ENCODE measurements around the gene MELTF. TPM values are rescaled to one million over a fixed set of nuclear protein-coding genes. Genes with fewer than 3 reads are reported as not detected.
"Not testable (repeated sequence)": the region's sequence is repeated elsewhere in the genome, so short reads cannot be mapped to it uniquely, and the experiment has no call there.

MELTF gene
- total RNA-seq, 4 donors from 2014 or later: 3.0 to 20.6 (median 10.3) TPM

GRCh38 chr3:197062446-197062845 is 32.8 kb upstream of the MELTF start:
- no peak overlapping the region for H3K4me3 ChIP-seq
- TF ChIP-seq POLR2A (IDR thresholded peaks at IDR 0.05) (no peak), POLR2AphosphoS5 (IDR thresholded peaks at IDR 0.05) (no peak), EP300 (IDR thresholded peaks at IDR 0.05; ENCODE audit: low read depth) (no peak), CTCF (IDR thresholded peaks at IDR 0.05) (no peak)
- no peaks in the 10 kb centered on the region for H3K4me1 ChIP-seq
- in situ Hi-C loops (cut with MboI; ENCODE audit: low pct_ligation_motif_present in 1 of 4, low pct_unique_long_range_greater_than_20kb in 1 of 4, low sequenced_read_pairs in 3 of 4) (loop anchor here in 1 of 4 donors (25.0 kb wide), 1 partner anchor 100 kb away; no protein-coding TSS in a partner anchor), intact Hi-C loops (cut with DNase I; ENCODE audit: low total_unique reads) (no loop called here)
- no peaks in the 10 kb centered on the region for H3K27me3 ChIP-seq
- no peak overlapping the region for H3K27ac ChIP-seq
- 80 to 86% methylated on average over 3 to 4 of the region's 4 CpGs for WGBS, 2 donors (ENCODE audit: low coverage in 1 of 2)
- no peak for DNase-seq
- H3K9me3 ChIP-seq: no peaks in the 10 kb centered on the region
- peaks cover 0 to 52% (median 18%) of the 10 kb centered on the region in 4 donors for H3K36me3 ChIP-seq

GRCh38 chr3:197051637-197052036 is 22.0 kb upstream of the MELTF start:
- peaks cover 0 to 39% (median 14%) of the 10 kb centered on the region in 4 donors for H3K36me3 ChIP-seq
- H3K27ac ChIP-seq; H3K4me1 ChIP-seq; H3K27me3 ChIP-seq; intact Hi-C loops (cut with DNase I; ENCODE audit: low total_unique reads); H3K9me3 ChIP-seq; DNase-seq; H3K4me3 ChIP-seq: not testable (repeated sequence)
- in situ Hi-C loops (cut with MboI; ENCODE audit: low pct_ligation_motif_present in 1 of 4, low pct_unique_long_range_greater_than_20kb in 1 of 4, low sequenced_read_pairs in 3 of 4): loop anchor here in 1 of 4 donors (25.0 kb wide), 1 partner anchor 111 kb away; no protein-coding TSS in a partner anchor
- 88 to 96% methylated on average over 2 to 6 of the region's 6 CpGs for WGBS, 2 donors (ENCODE audit: low coverage in 1 of 2)

- intact Hi-C loops (cut with DNase I; ENCODE audit: low total_unique reads): no loop called here
- in situ Hi-C loops (cut with MboI; ENCODE audit: low pct_ligation_motif_present in 1 of 4, low pct_unique_long_range_greater_than_20kb in 1 of 4, low sequenced_read_pairs in 3 of 4): loop anchor here in 1 of 4 donors (25.0 kb wide), 1 partner anchor 112 kb away; no protein-coding TSS in a partner anchor
- WGBS, 2 donors (ENCODE audit: low coverage in 1 of 2): 73 to 82% methylated on average over 2 of the region's 2 CpGs
- Histone ChIP-seq H3K4me1 (no peaks in the 10 kb centered on the region), H3K36me3 (peaks cover 0 to 36% (median 8%) of the 10 kb centered on the region in 4 donors), H3K27me3 (no peaks in the 10 kb centered on the region), H3K27ac (no peak overlapping the region), H3K9me3 (no peaks in the 10 kb centered on the region), H3K4me3 (no peak overlapping the region)
- TF ChIP-seq CTCF (IDR thresholded peaks at IDR 0.05) (no peak), POLR2A (IDR thresholded peaks at IDR 0.05) (no peak)
- no peak for DNase-seq
Measured at GRCh38 chr3:197050511-197050910, 20.9 kb upstream of the MELTF start.

- intact Hi-C loops (cut with DNase I; ENCODE audit: low total_unique reads) (no loop called here), in situ Hi-C loops (cut with MboI; ENCODE audit: low pct_ligation_motif_present in 1 of 4, low pct_unique_long_range_greater_than_20kb in 1 of 4, low sequenced_read_pairs in 3 of 4) (no loop called here)
- Histone ChIP-seq H3K4me3 (no peak overlapping the region), H3K27me3 (no peaks in the 10 kb centered on the region), H3K36me3 (peaks cover 0 to 35% (median 5%) of the 10 kb centered on the region in 4 donors), H3K9me3 (no peaks in the 10 kb centered on the region), H3K27ac (no peak overlapping the region), H3K4me1 (no peaks in the 10 kb centered on the region)
- WGBS, 2 donors (ENCODE audit: low coverage in 1 of 2): 92 to 100% methylated on average over 2 to 4 of the region's 4 CpGs
- no peak for DNase-seq
- TF ChIP-seq POLR2A (IDR thresholded peaks at IDR 0.05) (no peak), EP300 (IDR thresholded peaks at IDR 0.05; ENCODE audit: low read depth) (no peak), POLR2AphosphoS5 (IDR thresholded peaks at IDR 0.05) (no peak), CTCF (IDR thresholded peaks at IDR 0.05) (no peak)
Measured at GRCh38 chr3:197042539-197042938, 12.9 kb upstream of the MELTF start.

GRCh38 chr3:197041875-197042488 is 12.4 kb upstream of the MELTF start:
- H3K36me3 ChIP-seq: peaks cover 0 to 35% (median 5%) of the 10 kb centered on the region in 4 donors
- in situ Hi-C loops (cut with MboI; ENCODE audit: low pct_ligation_motif_present in 1 of 4, low pct_unique_long_range_greater_than_20kb in 1 of 4, low sequenced_read_pairs in 3 of 4) (no loop called here), intact Hi-C loops (cut with DNase I; ENCODE audit: low total_unique reads) (no loop called here)
- no peaks in the 10 kb centered on the region for H3K9me3 ChIP-seq
- no peak for DNase-seq
- H3K4me3 ChIP-seq: no peak overlapping the region
- no peak overlapping the region for H3K27ac ChIP-seq
- WGBS, 2 donors (ENCODE audit: low coverage in 1 of 2): 85 to 92% methylated on average over 6 of the region's 6 CpGs
- TF ChIP-seq POLR2A (IDR thresholded peaks at IDR 0.05) (no peak), CTCF (IDR thresholded peaks at IDR 0.05) (no peak), POLR2AphosphoS5 (IDR thresholded peaks at IDR 0.05) (no peak), EP300 (IDR thresholded peaks at IDR 0.05; ENCODE audit: low read depth) (no peak)
- H3K4me1 ChIP-seq: no peaks in the 10 kb centered on the region
- no peaks in the 10 kb centered on the region for H3K27me3 ChIP-seq
